Mucosa of descending colon (tissue), 3 donors: ENCODE results near the gene PLXNA2. TPM values are rescaled to one million over a fixed set of nuclear protein-coding genes. Genes with fewer than 3 reads are reported as not detected.

Source experiments
- ATAC-seq: fragments of 200-7000 bp; cut with Tn5 transposase; one replicate; pipeline ENCODE4 v1.9.1; 2020; ENCODE audit warnings: mild to moderate bottlenecking, moderate library complexity
- DNase-seq, 3 donors: peaks; one replicate each; pipeline ENCODE4 v3.0.0-alpha.2; 2020
- H3K36me3 ChIP-seq: fragments of 200-600 bp; one replicate; pipeline ENCODE4 v1.8.0; 2021; ENCODE audit warnings: low read depth, mild to moderate bottlenecking
- H3K4me1 ChIP-seq: fragments of 200-600 bp; one replicate; pipeline ENCODE4 v1.8.0; 2021; ENCODE audit warnings: low read depth, mild to moderate bottlenecking
- H3K4me3 ChIP-seq: fragments of 200-600 bp; one replicate; pipeline ENCODE4 v1.8.0; 2021; ENCODE audit warnings: mild to moderate bottlenecking
- H3K9me3 ChIP-seq: fragments of 200-600 bp; one replicate; pipeline ENCODE4 v1.8.0; 2021; ENCODE audit warnings: mild to moderate bottlenecking
- intact Hi-C, 2 donors: fragments of 100-400 bp; cut with DNase I in 1 of 2; cut with micrococcal nuclease in 1 of 2; formaldehyde crosslinking; loops; one replicate each; pipeline versions ENCODE4 v1.11.0 to v1.11.1; 2022; cut with DNase I, micrococcal nuclease
- total RNA-seq, 3 donors: library from RNA; stranded (reverse); fragmentation: NEBNext Ultra II Directional in 2 of 3; extraction: Animal tissue kit (Norgen Biotek cat#: 25700) in 2 of 3; gene quantifications; one replicate each; pipeline versions ENCODE4 v1.2.1 to v1.2.4, GENCODE V29; 2021 to 2023
- TF ChIP-seq, protein P1 (sequence below): fragments of 200-600 bp; IDR thresholded peaks from one replicate; pipeline ENCODE4 v1.8.0; 2022; ENCODE audit warnings: antibody characterized with exemption, mild to moderate bottlenecking
- donor health status: DM: no; HTN: no; CAD: no; lungs with moderate emphysema.
- donor health status: DM: no; HTN: no; CAD: no.
- donor health status: DM: no; HTN: yes; CAD: no.

The PLXNA2 gene
- total RNA-seq, 3 donors from 2014 or later = 65.5 to 127 (median 70.6) TPM

DNA sequence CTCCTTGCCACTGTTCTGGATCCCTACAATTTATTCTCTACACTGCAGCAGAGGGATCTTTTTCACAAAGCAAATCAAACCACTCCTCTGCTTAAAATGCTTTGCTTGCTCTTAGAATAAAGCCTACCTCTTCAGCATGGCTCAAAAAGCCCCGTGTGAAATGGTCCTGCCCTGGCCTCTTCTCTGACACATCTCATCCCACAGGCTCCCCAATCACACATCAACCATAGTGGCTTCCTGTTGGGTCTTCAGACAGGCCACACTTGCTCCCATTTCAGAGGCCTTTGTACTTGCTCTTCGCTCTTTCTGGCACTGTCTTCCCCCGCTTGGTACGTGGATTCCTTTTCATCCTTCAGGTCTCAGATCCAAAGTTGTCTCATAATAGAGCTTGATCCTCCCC lies 44.3 kb upstream of the PLXNA2 start:
- H3K4me1 ChIP-seq = no peaks in the 10 kb centered on the region
- no peaks in the 10 kb centered on the region for H3K9me3 ChIP-seq
- H3K4me3 ChIP-seq = no peak overlapping the region
- TF ChIP-seq, protein P1, sequence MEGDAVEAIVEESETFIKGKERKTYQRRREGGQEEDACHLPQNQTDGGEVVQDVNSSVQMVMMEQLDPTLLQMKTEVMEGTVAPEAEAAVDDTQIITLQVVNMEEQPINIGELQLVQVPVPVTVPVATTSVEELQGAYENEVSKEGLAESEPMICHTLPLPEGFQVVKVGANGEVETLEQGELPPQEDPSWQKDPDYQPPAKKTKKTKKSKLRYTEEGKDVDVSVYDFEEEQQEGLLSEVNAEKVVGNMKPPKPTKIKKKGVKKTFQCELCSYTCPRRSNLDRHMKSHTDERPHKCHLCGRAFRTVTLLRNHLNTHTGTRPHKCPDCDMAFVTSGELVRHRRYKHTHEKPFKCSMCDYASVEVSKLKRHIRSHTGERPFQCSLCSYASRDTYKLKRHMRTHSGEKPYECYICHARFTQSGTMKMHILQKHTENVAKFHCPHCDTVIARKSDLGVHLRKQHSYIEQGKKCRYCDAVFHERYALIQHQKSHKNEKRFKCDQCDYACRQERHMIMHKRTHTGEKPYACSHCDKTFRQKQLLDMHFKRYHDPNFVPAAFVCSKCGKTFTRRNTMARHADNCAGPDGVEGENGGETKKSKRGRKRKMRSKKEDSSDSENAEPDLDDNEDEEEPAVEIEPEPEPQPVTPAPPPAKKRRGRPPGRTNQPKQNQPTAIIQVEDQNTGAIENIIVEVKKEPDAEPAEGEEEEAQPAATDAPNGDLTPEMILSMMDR = no peak
- ATAC-seq (no peak), DNase-seq (no peak)
- H3K36me3 ChIP-seq = no peaks in the 10 kb centered on the region
- intact Hi-C loops = no loop called here

GRCh38 chr1:208280681-208281450 lies 36.7 kb upstream of the PLXNA2 start:
- intact Hi-C loops = no loop called here
- Histone ChIP-seq H3K36me3 (no peaks in the 10 kb centered on the region), H3K4me3 (no peak overlapping the region), H3K4me1 (no peaks in the 10 kb centered on the region), H3K9me3 (no peaks in the 10 kb centered on the region)
- DNase-seq (no peak), ATAC-seq (no peak)
- TF ChIP-seq, protein P1 = no peak

DNA sequence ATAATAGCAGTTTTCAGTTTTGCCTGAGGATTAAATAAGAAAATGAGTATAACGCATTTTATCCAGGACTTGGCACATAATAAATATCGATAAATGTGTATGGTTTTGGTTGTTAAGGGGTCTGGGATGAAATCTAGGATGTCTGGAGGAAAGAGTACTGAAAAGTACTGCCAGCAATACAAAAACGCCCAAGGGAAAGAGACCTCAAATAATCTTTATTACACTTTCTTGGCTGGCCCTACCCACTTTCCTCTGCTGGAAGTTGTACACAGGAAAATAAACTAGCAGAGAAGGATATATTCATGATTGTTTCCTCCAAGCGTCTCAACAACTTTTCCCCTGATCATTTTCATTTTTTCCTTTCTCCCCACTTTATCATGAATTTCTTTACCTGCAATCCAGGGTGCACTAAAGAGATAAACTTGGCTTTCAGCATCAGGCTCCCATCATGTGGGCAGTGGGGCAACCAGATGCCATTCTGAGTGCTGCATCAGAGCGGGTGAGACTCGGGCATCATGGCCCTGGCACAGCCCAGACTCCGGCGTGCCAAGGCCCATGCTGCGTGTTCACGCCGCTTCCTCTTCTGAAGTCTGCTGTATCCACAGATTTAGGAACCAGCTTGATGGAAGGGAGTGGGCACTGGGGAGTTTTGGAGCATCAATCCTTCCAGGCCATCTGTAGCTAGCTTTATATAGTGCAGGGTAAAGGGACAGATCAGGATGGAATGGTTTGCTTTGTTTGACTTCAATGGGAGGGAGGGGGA lies 35.8 kb upstream of the PLXNA2 start:
- intact Hi-C loops = no loop called here

DNA sequence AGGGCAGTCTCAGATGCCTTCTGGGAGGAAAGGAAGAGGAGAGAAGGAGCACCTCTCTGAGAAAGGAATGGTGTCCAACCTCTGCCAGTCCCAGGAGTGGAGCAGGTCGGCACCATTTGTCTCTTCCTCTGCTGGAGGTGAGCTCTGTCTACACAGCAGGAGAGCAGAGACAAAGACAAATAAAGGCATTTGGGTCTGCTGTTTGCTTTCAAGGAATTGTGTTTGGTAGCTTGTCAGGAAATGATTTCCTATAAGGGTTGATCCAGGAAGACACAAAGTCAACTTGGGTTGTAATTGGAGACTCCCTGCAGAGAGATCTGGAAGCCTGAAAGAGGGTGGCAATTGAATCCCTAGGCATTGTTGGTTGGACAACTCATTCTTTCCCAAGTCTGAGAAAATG lies 34.5 kb upstream of the PLXNA2 start:
- TF ChIP-seq, protein P1 = no peak
- no peaks in the 10 kb centered on the region for H3K4me1 ChIP-seq
- no peaks in the 10 kb centered on the region for H3K9me3 ChIP-seq
- H3K36me3 ChIP-seq = no peaks in the 10 kb centered on the region
- H3K4me3 ChIP-seq = no peak overlapping the region
- intact Hi-C loops = no loop called here
- ATAC-seq = no peak
- no peak for DNase-seq

More for the DNA sequence above, 35.8 kb upstream of the PLXNA2 start:
- Histone ChIP-seq H3K9me3 (no peaks in the 10 kb centered on the region), H3K4me1 (no peaks in the 10 kb centered on the region), H3K36me3 (no peaks in the 10 kb centered on the region), H3K4me3 (no peak overlapping the region)
- TF ChIP-seq, protein P1 = no peak
- DNase-seq (no peak), ATAC-seq (no peak)

DNA sequence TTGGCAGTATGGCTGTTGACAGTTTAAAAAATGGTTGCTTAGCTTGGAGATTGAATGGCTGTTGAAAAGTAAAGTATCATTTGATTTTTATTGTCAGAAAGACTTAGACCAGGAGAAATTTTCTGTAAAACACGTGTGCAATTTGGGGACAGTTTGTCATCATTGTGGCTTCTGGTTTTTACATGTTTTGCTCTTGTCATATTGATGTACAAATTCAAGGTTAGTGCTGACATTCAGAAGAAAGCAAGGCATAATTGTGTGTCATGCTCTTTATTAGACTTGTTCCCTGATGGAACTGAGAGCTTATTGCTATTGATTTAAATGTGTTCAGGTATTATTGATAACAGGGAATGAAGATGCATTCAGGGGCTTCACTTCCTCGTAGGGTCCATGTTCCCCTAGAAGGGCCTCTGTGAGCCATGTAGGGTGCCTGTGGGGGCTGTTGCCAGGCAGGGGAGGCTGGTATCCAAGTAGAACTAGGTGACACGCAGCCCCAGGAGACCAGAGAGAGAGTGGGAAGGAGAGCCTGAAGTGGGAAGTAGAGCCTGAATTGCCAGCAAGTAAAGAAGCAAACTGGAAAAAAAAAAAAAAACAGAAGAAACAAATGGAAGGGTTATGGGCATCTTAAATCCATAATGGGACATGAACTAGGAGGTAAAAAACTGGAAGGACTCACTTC lies 32.7 kb upstream of the PLXNA2 start:
- no peak for DNase-seq
- Histone ChIP-seq H3K4me3 (no peak overlapping the region), H3K4me1 (no peaks in the 10 kb centered on the region), H3K36me3 (no peaks in the 10 kb centered on the region), H3K9me3 (no peaks in the 10 kb centered on the region)
- intact Hi-C loops = no loop called here
- TF ChIP-seq, protein P1 = no peak
- no peak for ATAC-seq
